ENCODE measurements around the gene ARHGAP26.

GRCh38 chr5:143174714-143175398 lies 404.7 kb downstream of the ARHGAP26 start:
- TF ChIP-seq, protein P1, sequence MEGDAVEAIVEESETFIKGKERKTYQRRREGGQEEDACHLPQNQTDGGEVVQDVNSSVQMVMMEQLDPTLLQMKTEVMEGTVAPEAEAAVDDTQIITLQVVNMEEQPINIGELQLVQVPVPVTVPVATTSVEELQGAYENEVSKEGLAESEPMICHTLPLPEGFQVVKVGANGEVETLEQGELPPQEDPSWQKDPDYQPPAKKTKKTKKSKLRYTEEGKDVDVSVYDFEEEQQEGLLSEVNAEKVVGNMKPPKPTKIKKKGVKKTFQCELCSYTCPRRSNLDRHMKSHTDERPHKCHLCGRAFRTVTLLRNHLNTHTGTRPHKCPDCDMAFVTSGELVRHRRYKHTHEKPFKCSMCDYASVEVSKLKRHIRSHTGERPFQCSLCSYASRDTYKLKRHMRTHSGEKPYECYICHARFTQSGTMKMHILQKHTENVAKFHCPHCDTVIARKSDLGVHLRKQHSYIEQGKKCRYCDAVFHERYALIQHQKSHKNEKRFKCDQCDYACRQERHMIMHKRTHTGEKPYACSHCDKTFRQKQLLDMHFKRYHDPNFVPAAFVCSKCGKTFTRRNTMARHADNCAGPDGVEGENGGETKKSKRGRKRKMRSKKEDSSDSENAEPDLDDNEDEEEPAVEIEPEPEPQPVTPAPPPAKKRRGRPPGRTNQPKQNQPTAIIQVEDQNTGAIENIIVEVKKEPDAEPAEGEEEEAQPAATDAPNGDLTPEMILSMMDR (IDR thresholded peaks at IDR 0.05), result no peak
- TF ChIP-seq POLR2A (IDR thresholded peaks at IDR 0.05), result no peak
